GM18502 (cell line): ENCODE data around the gene LAMP2.
"Not testable (repeated sequence)": the region's sequence is repeated elsewhere in the genome, so short reads cannot be mapped to it uniquely, and the experiment has no call there.

Source experiments
- ATAC-seq: cut with Tn5 transposase; IDR thresholded peaks from one replicate; pipeline ENCODE4 v1.9.1; 2021; ENCODE audit warnings: mild to moderate bottlenecking; ENCODE audit not compliant: unreplicated experiment, poor library complexity

The LAMP2 gene

DNA sequence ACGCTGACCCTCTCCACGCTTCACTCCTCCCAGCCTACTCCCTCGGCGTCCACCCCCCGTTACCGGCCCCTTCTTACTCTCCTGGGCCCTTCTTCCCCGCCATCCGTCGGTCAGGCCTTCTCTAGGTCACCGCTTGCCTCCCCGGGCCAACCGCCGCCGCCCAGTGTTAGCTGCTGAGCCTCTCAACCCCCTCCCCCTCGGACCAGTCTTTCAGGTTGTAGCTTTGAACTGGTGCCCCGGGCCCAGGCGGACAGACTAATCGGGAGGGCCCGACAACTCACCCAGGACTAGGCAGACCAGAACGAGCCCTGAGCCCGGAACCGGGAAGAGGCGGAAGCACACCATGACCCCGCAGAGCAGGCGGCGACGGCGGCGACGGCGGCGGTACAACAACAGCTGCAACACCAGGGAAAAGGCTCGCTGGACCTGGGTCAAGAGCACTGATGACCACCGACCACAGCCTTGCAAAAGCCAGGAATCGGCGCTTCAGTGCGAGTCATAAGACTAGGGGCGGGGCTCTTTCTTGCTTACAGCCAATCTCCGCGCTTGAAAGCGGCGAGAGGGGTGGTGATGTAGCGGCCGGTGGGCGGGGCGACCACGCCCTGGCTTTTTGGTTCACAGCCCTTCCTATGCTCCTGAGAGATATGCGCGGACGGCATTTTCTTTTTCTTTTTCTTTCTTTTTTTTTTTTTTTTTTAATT is at the start of gene LAMP2:
Gene LAMP2, minus strand, starts transcription at position 472 of the 701 bp plus-strand sequence. Its CDS starts 127 bp downstream, at position 345.
- ATAC-seq = peak; percentile 97

GRCh38 chrX:120517936-120518335 is 48.8 kb upstream of the LAMP2 start:
- no peak for ATAC-seq

DNA sequence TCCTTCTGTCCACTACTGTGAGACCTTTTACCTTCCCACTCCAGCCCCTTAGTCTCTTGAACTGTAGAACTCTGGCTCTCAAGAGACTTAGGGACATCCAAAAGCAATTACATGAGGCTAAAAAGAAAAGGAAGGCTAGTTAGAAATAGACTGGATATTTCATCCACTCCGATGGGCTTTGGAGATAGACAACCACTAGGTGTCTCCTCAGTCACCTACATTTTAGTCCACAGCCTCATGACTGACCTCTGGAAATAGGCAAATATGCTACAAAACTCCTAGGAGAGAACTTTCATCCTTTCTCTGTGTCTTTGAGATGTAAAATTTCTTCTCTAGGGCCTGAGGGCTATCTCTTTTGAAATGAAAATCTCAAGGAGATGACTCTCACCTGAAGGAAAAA is 45.1 kb upstream of the LAMP2 start:
- ATAC-seq = no peak

GRCh38 chrX:120512627-120513026 is 43.5 kb upstream of the LAMP2 start:
- ATAC-seq = no peak

- no peak for ATAC-seq
Measured at GRCh38 chrX:120512222-120512621, 43.1 kb upstream of the LAMP2 start.

DNA sequence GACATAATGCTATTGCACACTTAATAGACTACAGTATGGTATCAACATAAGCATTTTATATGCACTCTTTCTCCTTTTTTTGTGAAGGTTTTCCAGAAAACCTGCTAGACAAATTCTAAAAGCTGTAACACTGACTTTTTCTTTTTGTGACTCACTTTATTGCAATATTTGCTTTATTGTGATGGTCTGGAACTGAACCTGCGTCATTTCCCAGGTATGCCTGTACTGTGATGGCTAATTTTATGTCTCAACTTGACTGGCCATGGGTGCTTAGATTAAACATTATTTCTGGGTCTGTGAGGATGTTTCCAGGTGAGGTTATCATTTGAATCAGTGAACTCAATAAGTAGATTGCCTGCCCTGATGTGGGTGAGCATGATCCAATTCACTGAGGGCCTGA is 35.5 kb upstream of the LAMP2 start:
- ATAC-seq = no peak

GRCh38 chrX:120499301-120500072 is 30.4 kb upstream of the LAMP2 start:
- ATAC-seq = no peak

DNA sequence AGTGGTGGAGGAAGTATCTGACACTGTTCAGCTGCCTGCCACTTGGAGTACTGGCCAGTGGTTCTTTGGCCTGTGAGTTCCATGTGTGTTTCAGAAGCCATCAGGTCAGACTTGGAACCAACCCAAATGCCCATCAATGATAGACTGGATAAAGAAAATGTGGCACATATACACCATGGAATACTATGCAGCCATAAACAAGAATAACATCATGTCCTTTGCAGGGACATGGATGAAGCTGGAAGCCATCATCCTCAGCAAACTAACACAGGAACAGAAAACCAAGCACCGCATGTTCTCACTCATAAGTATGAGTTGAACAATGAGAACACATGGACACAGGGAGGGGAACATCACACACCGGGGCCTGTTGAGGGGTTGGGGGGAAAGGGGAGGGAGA is 21.0 kb upstream of the LAMP2 start:
- not testable (repeated sequence) for ATAC-seq

GRCh38 chrX:120486786-120487185 is 17.7 kb upstream of the LAMP2 start:
- no peak for ATAC-seq

GRCh38 chrX:120485638-120486520 is 16.8 kb upstream of the LAMP2 start:
- ATAC-seq = peak; percentile 87

DNA sequence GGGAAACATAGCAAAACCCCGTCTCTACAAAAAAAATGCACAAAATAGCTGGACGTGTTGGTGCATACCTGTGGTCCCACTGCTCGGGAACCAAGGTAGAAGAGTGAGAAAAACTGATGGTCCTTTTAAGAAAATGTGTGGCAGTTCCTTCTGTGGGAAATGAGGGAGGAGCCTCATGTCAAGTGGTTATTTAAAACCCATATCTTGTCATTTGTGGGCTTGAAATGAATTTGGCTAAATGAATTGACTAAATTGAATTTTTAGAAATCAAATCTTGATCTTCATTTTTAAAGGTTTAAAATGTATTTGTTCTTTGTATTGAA is 16.2 kb upstream of the LAMP2 start:
- ATAC-seq = peak; percentile 11

DNA sequence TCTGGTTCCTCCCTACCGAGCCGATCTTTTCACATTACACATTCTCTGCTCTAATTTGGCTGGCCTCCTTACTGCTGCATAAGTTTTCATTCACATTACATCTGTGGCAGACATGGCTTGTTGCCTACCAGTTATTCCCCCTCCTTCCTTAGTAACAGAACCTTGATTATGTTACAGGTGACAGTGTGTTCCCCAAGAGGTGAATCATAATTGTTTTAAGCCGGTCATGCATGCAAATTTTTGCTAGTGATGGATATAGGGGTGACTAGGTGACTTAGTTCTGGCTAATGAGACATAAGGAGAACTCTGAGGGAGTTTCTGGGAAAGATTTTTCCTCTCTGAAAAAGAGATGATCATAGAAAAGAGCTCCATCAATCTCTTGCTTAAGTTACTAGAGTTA is 8.4 kb upstream of the LAMP2 start:
- ATAC-seq = no peak

DNA sequence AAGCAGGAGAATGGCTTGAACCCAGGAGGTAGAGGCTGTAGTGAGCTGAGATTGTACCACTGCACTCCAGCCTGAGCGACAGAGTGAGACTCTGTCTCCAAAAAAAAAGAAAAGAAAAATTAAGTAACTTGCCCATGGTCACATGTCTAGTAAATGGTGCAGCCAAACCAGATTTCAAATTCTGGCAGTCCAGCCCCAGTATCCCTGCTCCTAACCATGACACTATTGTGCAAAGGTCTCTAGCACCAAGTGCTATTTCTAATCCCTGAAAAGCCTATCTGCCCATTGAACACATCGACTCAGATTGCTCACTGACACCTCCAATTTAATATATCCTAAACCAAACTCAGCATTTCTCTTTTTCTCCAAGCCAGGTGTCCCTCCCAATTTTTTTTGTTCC is 7.6 kb upstream of the LAMP2 start:
- ATAC-seq = no peak

DNA sequence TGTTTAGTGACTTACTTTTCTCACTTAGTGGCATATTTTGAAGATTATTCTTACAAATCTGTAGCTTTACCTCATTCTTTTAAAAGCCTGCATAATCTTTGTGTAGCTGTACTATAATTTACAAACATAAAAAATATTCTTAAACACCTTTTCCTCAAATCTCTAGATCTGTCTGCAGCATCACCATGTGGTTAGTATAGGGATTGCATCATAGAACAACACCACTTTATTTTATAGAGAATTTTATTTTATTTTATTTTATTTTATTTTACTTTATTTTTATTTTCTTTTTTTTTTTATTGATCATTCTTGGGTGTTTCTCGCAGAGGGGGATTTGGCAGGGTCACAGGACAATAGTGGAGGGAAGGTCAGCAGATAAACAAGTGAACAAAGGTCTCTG is 6.4 kb upstream of the LAMP2 start:
- not testable (repeated sequence) for ATAC-seq

DNA sequence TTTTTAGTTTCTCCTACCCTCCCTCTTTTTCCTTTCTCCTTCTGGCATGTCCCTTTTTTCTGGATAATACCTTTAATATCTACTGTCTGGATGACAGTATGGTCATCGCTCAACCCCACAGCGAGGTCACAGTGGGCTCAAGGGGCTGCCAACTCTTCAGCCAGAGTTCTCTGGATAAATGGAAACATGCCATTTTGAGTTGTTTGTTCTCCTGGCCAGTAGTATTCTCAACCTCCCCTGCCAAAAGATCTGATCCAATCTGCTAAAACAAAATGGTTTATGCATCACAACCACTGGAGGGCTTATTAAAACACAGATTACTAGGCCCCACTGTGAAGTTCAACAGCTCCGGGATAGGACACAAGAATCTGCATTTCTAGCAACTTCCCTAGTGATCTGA is 5.0 kb upstream of the LAMP2 start:
- no peak for ATAC-seq

- ATAC-seq = peak; percentile 13
Measured at GRCh38 chrX:120469657-120470056, 561 bp upstream of the LAMP2 start.

DNA sequence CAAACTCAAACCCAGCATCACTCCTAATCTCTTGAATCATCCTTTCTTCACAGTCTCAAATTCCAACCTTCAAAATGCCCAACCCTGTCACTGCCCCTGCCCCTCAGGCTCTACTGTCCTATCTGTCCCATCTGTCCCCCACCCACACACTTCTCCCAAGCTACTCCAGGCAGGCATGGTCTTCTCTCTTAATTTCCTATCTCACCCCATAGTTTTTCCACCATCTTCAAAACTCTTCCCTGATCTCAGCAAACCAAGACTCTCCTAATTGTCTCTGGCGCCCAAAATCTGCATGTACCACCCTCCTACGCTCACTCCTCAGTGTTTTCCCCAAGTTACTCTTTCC is 644 bp downstream of the LAMP2 start:
- ATAC-seq = peak; percentile 1

DNA sequence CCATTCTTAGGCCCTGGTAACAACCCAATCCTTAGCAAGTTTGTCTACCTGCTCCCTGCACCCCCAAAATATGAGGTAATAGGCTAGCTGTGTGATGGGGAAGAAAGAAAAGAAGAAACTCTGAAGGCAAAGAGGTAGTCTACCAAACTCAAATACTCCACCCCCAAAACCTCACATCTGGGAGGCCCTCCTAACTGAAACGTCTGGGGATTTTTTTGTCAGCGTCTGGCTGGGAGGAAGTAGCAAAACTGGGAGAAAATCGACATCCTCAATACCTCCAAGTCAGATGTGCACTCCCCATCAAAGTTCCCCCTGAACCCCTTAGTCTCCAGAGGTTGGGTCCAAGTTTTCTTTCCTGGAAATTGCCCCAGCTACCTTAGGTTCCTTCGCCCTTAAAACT is 1.0 kb downstream of the LAMP2 start:
- no peak for ATAC-seq

DNA sequence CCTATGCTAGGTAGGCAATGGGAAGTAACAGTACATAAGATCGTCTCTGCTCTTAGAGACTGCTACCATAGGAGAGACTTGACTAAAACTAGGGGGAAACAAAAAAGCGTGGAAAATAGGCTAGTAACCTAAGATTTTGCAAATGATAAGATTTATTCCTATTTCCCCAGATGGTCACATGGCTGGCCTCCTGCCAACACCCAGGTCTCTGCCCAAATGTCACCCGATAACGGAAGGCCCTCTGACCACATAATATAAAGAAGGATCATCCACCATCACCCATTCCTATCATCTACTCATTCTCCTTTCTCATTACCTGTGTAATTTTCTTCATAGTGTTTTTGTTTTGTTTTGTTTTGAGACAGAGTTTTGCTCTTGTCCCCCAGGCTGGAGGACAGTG is 4.7 kb downstream of the LAMP2 start:
- ATAC-seq = no peak

GRCh38 chrX:120463241-120463640 is 5.9 kb downstream of the LAMP2 start:
- no peak for ATAC-seq

DNA sequence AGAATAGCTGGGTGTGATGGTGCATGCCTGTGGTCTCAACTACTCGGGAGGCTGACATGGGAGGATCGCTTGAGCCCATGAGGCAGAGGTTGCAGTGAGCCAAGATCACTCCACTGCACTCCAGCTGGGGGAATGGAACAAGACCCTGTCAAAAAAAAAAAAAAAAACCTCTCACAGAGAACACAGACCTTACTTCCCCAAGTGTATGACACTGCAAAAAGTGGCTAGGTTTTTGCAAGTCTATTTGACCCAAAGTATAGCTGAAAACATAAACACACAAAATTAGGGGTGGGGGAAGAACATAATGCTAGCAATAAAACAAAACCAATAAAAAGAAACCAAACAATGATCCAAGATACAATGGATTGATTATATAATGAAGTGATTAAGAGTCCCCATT is 6.7 kb downstream of the LAMP2 start:
- no peak for ATAC-seq
